Islet of Langerhans (tissue), 1 donor: Measurements from ENCODE around the gene ARHGAP6.
"Not testable (repeated sequence)": the region's sequence is repeated elsewhere in the genome, so short reads cannot be mapped to it uniquely, and the experiment has no call there.

Experiments
- FAIRE-seq: peaks from one replicate; lab custom pipeline; 2011; peaks lifted over from hg19 to GRCh38; lab: Jason Lieb, UNC

The ARHGAP6 gene

GRCh38 chrX:11386812-11387211 is 278.9 kb downstream of the ARHGAP6 start:
- FAIRE-seq = no peak

GRCh38 chrX:11386001-11386523 is 279.7 kb downstream of the ARHGAP6 start:
- no peak for FAIRE-seq

GRCh38 chrX:11382930-11383329 is 282.8 kb downstream of the ARHGAP6 start:
- no peak for FAIRE-seq

- peak; percentile 71 for FAIRE-seq
These were observed 284.3 kb downstream of the ARHGAP6 start for GRCh38 chrX:11381464-11381863.

GRCh38 chrX:11380187-11380844 is 285.4 kb downstream of the ARHGAP6 start:
- FAIRE-seq = no peak

GRCh38 chrX:11376163-11376562 is 289.6 kb downstream of the ARHGAP6 start:
- FAIRE-seq = no peak

GRCh38 chrX:11375614-11376119 is 290.1 kb downstream of the ARHGAP6 start:
- FAIRE-seq = no peak

- FAIRE-seq = no peak
These were observed 291.1 kb downstream of the ARHGAP6 start for GRCh38 chrX:11374570-11374969.

GRCh38 chrX:11371106-11371505 is 294.6 kb downstream of the ARHGAP6 start:
- FAIRE-seq = no peak

- FAIRE-seq = no peak
These were observed 297.9 kb downstream of the ARHGAP6 start for GRCh38 chrX:11367609-11368430.

- FAIRE-seq = no peak
These were observed 298.6 kb downstream of the ARHGAP6 start for GRCh38 chrX:11366998-11367595.

GRCh38 chrX:11365426-11365825 is 300.3 kb downstream of the ARHGAP6 start:
- FAIRE-seq = no peak

- FAIRE-seq = no peak
These were observed 300.9 kb downstream of the ARHGAP6 start for GRCh38 chrX:11364835-11365234.

- not testable (repeated sequence) for FAIRE-seq
These were observed 301.9 kb downstream of the ARHGAP6 start for GRCh38 chrX:11363825-11364224.

GRCh38 chrX:11363069-11363594 is 302.6 kb downstream of the ARHGAP6 start:
- FAIRE-seq = peak; percentile 84

GRCh38 chrX:11361666-11362065 is 304.1 kb downstream of the ARHGAP6 start:
- FAIRE-seq = not testable (repeated sequence)

GRCh38 chrX:11355944-11356343 is 309.8 kb downstream of the ARHGAP6 start:
- not testable (repeated sequence) for FAIRE-seq

- no peak for FAIRE-seq
These were observed 310.3 kb downstream of the ARHGAP6 start for GRCh38 chrX:11355259-11355909.

- no peak for FAIRE-seq
These were observed 313.4 kb downstream of the ARHGAP6 start for GRCh38 chrX:11352296-11352741.

GRCh38 chrX:11351375-11352295 is 314.1 kb downstream of the ARHGAP6 start:
- no peak for FAIRE-seq
